HEK293 (cell line): ENCODE measurements around the gene ST8SIA4.

Experiments used
- CTCF ChIA-PET: fragments of 350-600 bp; formaldehyde crosslinking; extraction: SDS; loops from one replicate; lab custom pipeline; 2021; ENCODE audit warnings: antibody characterized with exemption; lab: Yijun Ruan, JAX
- POLR2A ChIA-PET: fragments of 300-600 bp; formaldehyde crosslinking; extraction: SDS; loops from one replicate; lab custom pipeline; 2020; ENCODE audit warnings: antibody characterized with exemption, inconsistent platforms; lab: Yijun Ruan, JAX
- H3K27ac ChIP-seq: fragments of 200-500 bp; sonication (Bioruptor generic); 2 replicates; pipeline ENCODE4 v1.5.1; 2014; ENCODE audit warnings: low read depth, low read length, control low read depth, inconsistent platforms; ENCODE audit errors: extremely low read depth
- H3K36me3 ChIP-seq, 2 experiments: fragments of 200-500 bp in 1 of 2; sonication (Bioruptor generic) in 1 of 2; 1 replicate in 1 of 2; 2 replicates in 1 of 2; pipeline ENCODE4 v1.5.1; 2014 to 2017; ENCODE audit warnings: inconsistent platforms in 2 of 2, low read length in 2 of 2; ENCODE audit not compliant: control insufficient read depth in 2 of 2, insufficient read depth in 1 of 2
- H3K4me1 ChIP-seq: fragments of 200-500 bp; sonication (Bioruptor generic); 2 replicates; pipeline ENCODE4 v1.5.1; 2014; ENCODE audit warnings: mild to moderate bottlenecking, low read length, inconsistent platforms; ENCODE audit not compliant: control insufficient read depth, insufficient read depth
- H3K4me3 ChIP-seq: 2 replicates; pipeline ENCODE4 v1.5.1; 2011; ENCODE audit warnings: low read depth, mild to moderate bottlenecking, control low read depth, low read length, moderate library complexity
- H3K9me3 ChIP-seq: fragments of 200-500 bp; sonication (Bioruptor generic); 2 replicates; pipeline ENCODE4 v1.5.1; 2014; ENCODE audit warnings: low read depth, low read length, inconsistent platforms; ENCODE audit not compliant: control insufficient read depth, insufficient read depth
- KLF1 ChIP-seq: fragments of 450-650 bp; formaldehyde crosslinking; IDR thresholded peaks from 2 replicates; pipeline ENCODE4 v1.5.1; 2016; ENCODE audit warnings: missing biosample characterization, missing genetic modification characterization
- KLF8 ChIP-seq: fragments of 450-650 bp; formaldehyde crosslinking; IDR thresholded peaks from 2 replicates; pipeline ENCODE4 v1.5.1; 2016; ENCODE audit warnings: missing biosample characterization, missing genetic modification characterization
- RBAK ChIP-seq: fragments of 450-650 bp; formaldehyde crosslinking; IDR thresholded peaks from 2 replicates; pipeline ENCODE4 v1.5.1; 2016; ENCODE audit warnings: missing biosample characterization, missing genetic modification characterization
- REST ChIP-seq: fragments of 450-650 bp; formaldehyde crosslinking; IDR thresholded peaks from 2 replicates; pipeline ENCODE4 v1.5.1; 2016; ENCODE audit warnings: missing biosample characterization, missing genetic modification characterization
- ZNF184 ChIP-seq: fragments of 450-650 bp; IDR thresholded peaks from 2 replicates; pipeline ENCODE4 v1.5.1; 2018; ENCODE audit warnings: missing biosample characterization, mild to moderate bottlenecking, missing genetic modification characterization
- ZNF23 ChIP-seq: fragments of 450-650 bp; formaldehyde crosslinking; IDR thresholded peaks from 2 replicates; pipeline ENCODE4 v1.5.1; 2016; ENCODE audit warnings: missing biosample characterization, missing genetic modification characterization, borderline replicate concordance
- ZNF274 ChIP-seq, 2 experiments: fragments of 200-500 bp in 1 of 2; fragments of 450-650 bp in 1 of 2; sonication (Bioruptor generic) in 1 of 2; formaldehyde crosslinking in 1 of 2; IDR thresholded peaks; 2 replicates each; pipeline versions ENCODE4 v1.5.1 to v1.6.1; 2014 to 2016; ENCODE audit warnings: borderline replicate concordance in 1 of 2, inconsistent platforms in 1 of 2, low read length in 1 of 2, missing biosample characterization in 1 of 2, missing genetic modification characterization in 1 of 2
- ZNF518A ChIP-seq: fragments of 450-650 bp; formaldehyde crosslinking; conservative IDR thresholded peaks from 2 replicates; pipeline ENCODE4 v1.5.1; 2016; ENCODE audit warnings: low read depth, missing biosample characterization, missing genetic modification characterization
- ZNF529 ChIP-seq: fragments of 450-650 bp; formaldehyde crosslinking; IDR thresholded peaks from 2 replicates; pipeline ENCODE4 v1.5.1; 2017; ENCODE audit warnings: missing genetic modification characterization, missing biosample characterization; ENCODE audit not compliant: insufficient replicate concordance
- ZNF561 ChIP-seq: fragments of 450-650 bp; IDR thresholded peaks from 2 replicates; pipeline ENCODE4 v1.5.1; 2018; ENCODE audit warnings: missing biosample characterization, missing genetic modification characterization, borderline replicate concordance
- ZNF645 ChIP-seq: fragments of 450-650 bp; formaldehyde crosslinking; IDR thresholded peaks from 2 replicates; pipeline ENCODE4; 2016; ENCODE audit warnings: missing biosample characterization, missing genetic modification characterization
- ZNF660 ChIP-seq: fragments of 450-650 bp; IDR thresholded peaks from 2 replicates; pipeline ENCODE4 v1.5.1; 2018; ENCODE audit warnings: missing biosample characterization, mild to moderate bottlenecking, missing genetic modification characterization
- ZNF777 ChIP-seq: fragments of 450-650 bp; formaldehyde crosslinking; IDR thresholded peaks from 2 replicates; pipeline ENCODE4 v1.5.1; 2017; ENCODE audit warnings: missing biosample characterization, missing genetic modification characterization, borderline replicate concordance

ST8SIA4 gene

GRCh38 chr5:100900142-100900795 is 2.8 kb downstream of the ST8SIA4 start (continued):
- TF ChIP-seq ZNF184 (no peak), ZNF660 (tag by site-specific recombination) (peak; percentile 15; the same call in 1 of the 2 replicates), ZNF529 (tag by site-specific recombination) (no peak)

GRCh38 chr5:100899675-100900074 is 3.4 kb downstream of the ST8SIA4 start:
- POLR2A ChIA-PET = no interaction called here
- Histone ChIP-seq H3K36me3 (no peaks in the 10 kb centered on the region), H3K9me3 (no peaks in the 10 kb centered on the region), H3K27ac (no peak overlapping the region; the same call in 1 of the 2 replicates), H3K4me3 (no peak overlapping the region), H3K4me1 (0 out of 2 replicates have a peak, but pooled peaks cover 3% of the 10 kb centered on the region)
- TF ChIP-seq RBAK (tag by site-specific recombination) (no peak), ZNF645 (no peak), ZNF561 (tag by site-specific recombination) (no peak), ZNF777 (tag by site-specific recombination) (no peak), KLF1 (tag by site-specific recombination) (no peak), ZNF518A (tag by site-specific recombination) (0 out of 2 replicates have a peak, but pooled peaks have one; percentile 5), ZNF274 (IDR thresholded peaks at IDR 0.05; ENCODE audit: low read length) (no peak), ZNF274 (tag by site-specific recombination; IDR thresholded peaks at IDR 0.05; ENCODE audit: borderline replicate concordance) (no peak)
- CTCF ChIA-PET = interaction anchor here (0.6 kb wide), 1 partner anchor 27 kb away, joined by 3 read pairs; no protein-coding TSS in a partner anchor

- POLR2A ChIA-PET = no interaction called here
- no peak for TF ChIP-seq REST (tag by site-specific recombination)
- no peak for TF ChIP-seq ZNF23 (tag by site-specific recombination)
- TF ChIP-seq KLF8 (tag by site-specific recombination) = no peak
- 0 out of 2 replicates have a peak, but pooled peaks cover 3% of the 10 kb centered on the region for H3K4me1 ChIP-seq
- CTCF ChIA-PET = no interaction called here
- no peaks in the 10 kb centered on the region for H3K9me3 ChIP-seq
- no peaks in the 10 kb centered on the region for H3K36me3 ChIP-seq
- no peak overlapping the region for H3K27ac ChIP-seq
- H3K4me3 ChIP-seq = no peak overlapping the region
These were observed 4.4 kb downstream of the ST8SIA4 start for GRCh38 chr5:100898504-100899346.
